AG04449 (cell line): ENCODE measurements around the gene TRPV6.

ENCODE experiments used
- CTCF ChIA-PET: fragments of 350-600 bp; formaldehyde crosslinking; extraction: SDS; loops from one replicate; lab custom pipeline; 2021; ENCODE audit warnings: antibody characterized with exemption; lab: Yijun Ruan, JAX
- POLR2A ChIA-PET: fragments of 400-600, 350-600 bp; formaldehyde crosslinking; extraction: SDS; loops from one replicate; lab custom pipeline; 2020; ENCODE audit warnings: antibody characterized with exemption, inconsistent platforms; lab: Yijun Ruan, JAX
- DNase-seq: peaks from one replicate; pipeline ENCODE4 v3.0.0-alpha.2; 2010; ENCODE audit warnings: low read depth, low spot score
- H3K4me3 ChIP-seq: 2 replicates; pipeline ENCODE4 v1.5.1; 2011; ENCODE audit warnings: low read depth, mild to moderate bottlenecking, control low read depth, low read length
- TF ChIP-seq, protein P1 (sequence below): IDR thresholded peaks from one replicate; pipeline ENCODE4 v1.5.1; 2011; ENCODE audit warnings: mild to moderate bottlenecking, moderate library complexity, low read length, control low read depth, inconsistent platforms; ENCODE audit not compliant: insufficient read depth; ENCODE audit errors: missing control alignments

Gene TRPV6

DNA sequence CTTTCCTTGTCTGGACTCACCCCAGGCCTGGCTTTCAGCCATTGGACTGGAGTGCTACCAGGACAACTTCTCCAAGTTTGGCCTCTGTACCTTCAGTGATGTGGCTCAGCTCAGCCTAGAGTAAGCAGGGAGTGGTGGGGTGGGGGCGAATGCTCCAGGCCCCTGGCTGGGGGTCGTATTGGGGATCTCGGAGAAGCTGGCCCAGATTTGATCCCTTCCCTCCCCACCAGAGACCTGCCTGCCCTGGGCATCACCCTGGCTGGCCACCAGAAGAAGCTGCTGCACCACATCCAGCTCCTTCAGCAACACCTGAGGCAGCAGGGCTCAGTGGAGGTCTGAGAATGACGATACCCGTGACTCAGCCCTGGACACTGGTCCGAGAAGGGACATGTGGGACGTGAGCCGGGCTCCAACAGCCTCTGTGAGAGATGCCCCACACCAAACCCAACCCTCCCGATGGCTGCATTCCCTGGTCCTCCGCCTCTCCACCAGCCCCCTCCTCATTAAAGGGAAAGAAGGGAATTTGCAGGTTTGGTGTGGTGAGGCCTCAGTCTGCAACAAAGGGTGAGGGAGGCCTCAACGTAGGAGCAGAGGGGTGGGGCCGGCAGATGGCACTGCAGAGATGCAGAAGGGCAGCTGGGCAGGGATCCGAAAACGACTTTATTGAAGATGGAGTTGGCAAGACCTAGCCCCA is 14.8 kb downstream of the TRPV6 start:
- POLR2A ChIA-PET: no interaction called here
- CTCF ChIA-PET: interaction anchor here (3.2 to 5.7 kb wide), 2 partner anchors 11 to 132 kb away, joined by 17 to 27 read pairs; no protein-coding TSS in a partner anchor

DNA sequence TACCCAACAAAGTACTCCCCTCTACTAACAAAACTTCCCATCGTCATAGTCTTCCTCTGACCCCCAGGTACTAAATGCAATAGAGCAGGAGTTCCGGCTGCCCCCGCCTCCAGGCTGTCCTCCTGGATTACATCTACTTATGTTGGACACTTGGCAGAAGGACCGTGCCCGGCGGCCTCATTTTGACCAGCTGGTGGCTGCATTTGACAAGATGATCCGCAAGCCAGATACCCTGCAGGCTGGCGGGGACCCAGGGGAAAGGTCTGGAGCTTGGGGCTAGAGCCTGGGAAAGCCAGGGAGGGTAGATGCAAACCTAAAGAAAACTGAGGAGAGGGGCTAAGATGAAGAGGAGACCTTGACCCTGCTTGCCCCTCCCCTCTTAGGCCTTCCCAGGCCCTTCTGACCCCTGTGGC is 15.4 kb downstream of the TRPV6 start:
- TF ChIP-seq, protein P1, sequence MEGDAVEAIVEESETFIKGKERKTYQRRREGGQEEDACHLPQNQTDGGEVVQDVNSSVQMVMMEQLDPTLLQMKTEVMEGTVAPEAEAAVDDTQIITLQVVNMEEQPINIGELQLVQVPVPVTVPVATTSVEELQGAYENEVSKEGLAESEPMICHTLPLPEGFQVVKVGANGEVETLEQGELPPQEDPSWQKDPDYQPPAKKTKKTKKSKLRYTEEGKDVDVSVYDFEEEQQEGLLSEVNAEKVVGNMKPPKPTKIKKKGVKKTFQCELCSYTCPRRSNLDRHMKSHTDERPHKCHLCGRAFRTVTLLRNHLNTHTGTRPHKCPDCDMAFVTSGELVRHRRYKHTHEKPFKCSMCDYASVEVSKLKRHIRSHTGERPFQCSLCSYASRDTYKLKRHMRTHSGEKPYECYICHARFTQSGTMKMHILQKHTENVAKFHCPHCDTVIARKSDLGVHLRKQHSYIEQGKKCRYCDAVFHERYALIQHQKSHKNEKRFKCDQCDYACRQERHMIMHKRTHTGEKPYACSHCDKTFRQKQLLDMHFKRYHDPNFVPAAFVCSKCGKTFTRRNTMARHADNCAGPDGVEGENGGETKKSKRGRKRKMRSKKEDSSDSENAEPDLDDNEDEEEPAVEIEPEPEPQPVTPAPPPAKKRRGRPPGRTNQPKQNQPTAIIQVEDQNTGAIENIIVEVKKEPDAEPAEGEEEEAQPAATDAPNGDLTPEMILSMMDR: no peak
- CTCF ChIA-PET: interaction anchor here (5.7 kb wide), 1 partner anchor 11 kb away, joined by 27 read pairs; no protein-coding TSS in a partner anchor
- POLR2A ChIA-PET: no interaction called here
- H3K4me3 ChIP-seq: no peak overlapping the region
- DNase-seq: no peak

More for the DNA sequence above, 14.8 kb downstream of the TRPV6 start:
- no peak for DNase-seq
- TF ChIP-seq, protein P1: no peak
- no peak overlapping the region for H3K4me3 ChIP-seq

DNA sequence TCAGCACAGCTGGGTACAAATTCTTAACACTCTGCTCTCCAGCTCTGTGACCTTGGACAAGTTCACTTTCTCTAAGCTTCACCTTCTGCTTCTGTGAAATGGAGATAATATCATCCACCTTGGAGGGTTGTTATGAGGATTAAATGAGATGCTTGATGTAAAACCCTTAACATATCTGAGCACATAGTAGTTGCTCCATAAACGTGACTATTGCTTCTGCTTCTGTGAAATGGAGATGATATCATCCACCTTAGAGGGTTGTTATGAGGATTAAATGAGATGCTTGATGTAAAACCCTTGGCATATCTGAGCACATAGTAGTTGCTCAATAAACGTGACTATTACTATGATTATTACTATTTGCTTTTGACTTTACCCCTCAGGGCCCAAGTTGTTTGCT is 16.1 kb downstream of the TRPV6 start:
- POLR2A ChIA-PET: no interaction called here
- TF ChIP-seq, protein P1: no peak
- CTCF ChIA-PET: interaction anchor here (5.7 kb wide), 1 partner anchor 12 kb away, joined by 27 read pairs; no protein-coding TSS in a partner anchor
- no peak overlapping the region for H3K4me3 ChIP-seq
- no peak for DNase-seq

DNA sequence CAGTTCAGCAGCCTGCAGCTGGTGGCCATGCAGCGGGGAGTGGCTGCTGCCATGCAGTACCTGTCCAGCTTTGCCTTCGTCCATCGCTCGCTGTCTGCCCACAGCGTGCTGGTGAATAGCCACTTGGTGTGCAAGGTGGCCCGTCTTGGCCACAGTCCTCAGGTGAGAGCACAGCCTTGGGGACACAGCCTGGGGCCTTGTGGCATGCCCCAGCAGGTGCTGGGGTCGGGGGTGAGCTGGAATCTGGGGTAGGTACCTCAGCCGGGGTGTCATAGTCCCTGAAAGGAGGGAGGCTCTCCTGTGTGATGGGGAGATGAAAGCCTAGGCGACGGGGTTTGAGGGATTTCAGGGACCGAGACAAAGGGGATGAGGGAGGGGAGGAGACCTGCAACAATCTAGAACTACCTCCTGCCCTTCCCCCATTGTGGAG is 16.5 kb downstream of the TRPV6 start:
- TF ChIP-seq, protein P1: no peak
- no peak overlapping the region for H3K4me3 ChIP-seq
- DNase-seq: no peak
- ChIA-PET POLR2A (no interaction called here), CTCF (interaction anchor here (0.9 to 5.7 kb wide), 2 partner anchors 10 to 13 kb away, joined by 3 to 27 read pairs; no protein-coding TSS in a partner anchor)

DNA sequence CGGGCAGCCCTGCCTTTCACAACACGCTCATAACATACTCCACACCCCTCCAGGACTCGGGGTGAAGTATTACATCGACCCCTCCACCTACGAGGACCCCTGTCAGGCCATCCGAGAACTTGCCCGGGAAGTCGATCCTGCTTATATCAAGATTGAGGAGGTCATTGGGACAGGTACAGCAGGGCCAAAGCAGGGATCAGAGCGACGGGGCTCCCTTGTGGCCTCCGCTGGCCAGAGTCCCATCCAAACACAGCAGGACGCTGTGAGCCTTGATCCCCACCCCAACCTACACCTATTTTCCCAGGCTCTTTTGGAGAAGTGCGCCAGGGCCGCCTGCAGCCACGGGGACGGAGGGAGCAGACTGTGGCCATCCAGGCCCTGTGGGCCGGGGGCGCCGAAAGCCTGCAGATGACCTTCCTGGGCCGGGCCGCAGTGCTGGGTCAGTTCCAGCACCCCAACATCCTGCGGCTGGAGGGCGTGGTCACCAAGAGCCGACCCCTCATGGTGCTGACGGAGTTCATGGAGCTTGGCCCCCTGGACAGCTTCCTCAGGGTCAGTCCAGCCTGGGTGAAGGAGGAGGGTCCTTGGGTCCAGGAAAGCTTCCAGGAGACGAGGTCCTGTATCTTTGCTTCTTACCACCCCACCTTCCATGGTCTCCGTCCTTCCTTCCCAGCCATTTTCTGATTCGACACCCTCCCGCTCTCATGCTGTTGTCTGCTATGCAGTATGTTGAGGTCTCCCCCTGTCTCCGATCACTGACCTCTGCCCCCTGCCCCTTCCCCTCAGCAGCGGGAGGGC is 17.2 kb downstream of the TRPV6 start:
- CTCF ChIA-PET: interaction anchor here (0.9 to 5.7 kb wide), 2 partner anchors 10 to 13 kb away, joined by 3 to 27 read pairs; no protein-coding TSS in a partner anchor
- no peak for DNase-seq
- POLR2A ChIA-PET: no interaction called here
- no peak overlapping the region for H3K4me3 ChIP-seq
- TF ChIP-seq, protein P1: no peak
